Neutrophil (primary cell): ENCODE measurements around the gene TM6SF1.

Experiments used
- H3K27ac ChIP-seq: fragments of 200-600 bp; sonication (generic); 2 replicates; pipeline ENCODE4 v1.5.1; 2016; ENCODE audit warnings: mild to moderate bottlenecking, moderate library complexity
- H3K27me3 ChIP-seq: fragments of 200-600 bp; sonication (generic); 2 replicates; pipeline ENCODE4 v1.6.0; 2016; ENCODE audit warnings: mild to moderate bottlenecking
- H3K36me3 ChIP-seq: fragments of 200-600 bp; sonication (generic); 2 replicates; pipeline ENCODE4 v1.5.1; 2017
- H3K4me1 ChIP-seq, 2 experiments: fragments of 200-600 bp in 1 of 2; sonication (generic) in 1 of 2; 1 replicate in 1 of 2; 2 replicates in 1 of 2; pipeline versions ENCODE4 v1.5.1 to v1.6.1; 2013 to 2016; ENCODE audit warnings: low read depth in 1 of 2, low read length in 1 of 2, mild to moderate bottlenecking in 1 of 2, moderate library complexity in 1 of 2; ENCODE audit not compliant: control insufficient read depth in 1 of 2, insufficient read depth in 1 of 2
- H3K4me3 ChIP-seq, 2 experiments: fragments of 200-600 bp in 1 of 2; sonication (generic) in 1 of 2; 1 replicate in 1 of 2; 2 replicates in 1 of 2; pipeline ENCODE4 v1.5.1; 2013 to 2016; ENCODE audit warnings: low read depth in 1 of 2, low read length in 1 of 2, mild to moderate bottlenecking in 1 of 2, moderate library complexity in 1 of 2
- H3K9me3 ChIP-seq: fragments of 200-600 bp; sonication (generic); 2 replicates; pipeline ENCODE4 v1.5.1; 2016
- TF ChIP-seq, protein P1 (sequence below): fragments of 200-600 bp; sonication (generic); IDR thresholded peaks from 2 replicates; pipeline ENCODE4 v1.5.1; 2016; ENCODE audit warnings: antibody characterized with exemption

Gene TM6SF1

DNA sequence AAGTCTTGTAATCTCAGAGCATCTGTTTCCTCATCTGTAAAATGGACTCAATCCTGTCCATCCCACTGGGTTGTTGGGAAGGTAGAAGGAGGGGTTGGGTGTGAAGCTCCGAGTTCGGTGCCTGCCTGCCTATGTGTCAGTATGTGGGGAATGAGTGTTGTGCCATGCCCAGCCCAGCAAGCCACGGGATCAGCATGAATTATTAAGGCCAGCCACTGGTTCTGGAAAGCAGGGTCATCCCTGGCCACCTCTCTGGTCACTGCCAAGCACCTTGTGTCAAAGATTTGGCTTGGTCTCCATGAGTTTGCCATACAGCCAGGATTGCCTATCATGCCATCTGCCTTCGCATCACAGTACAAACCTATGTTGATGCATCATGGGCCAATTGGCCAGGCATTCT, 11.5 kb downstream of the TM6SF1 start:
- Histone ChIP-seq H3K4me3 (no peak overlapping the region), H3K27ac (no peak overlapping the region), H3K36me3 (peaks cover 100% of the 10 kb centered on the region), H3K4me1 (no peaks in the 10 kb centered on the region), H3K27me3 (no peaks in the 10 kb centered on the region), H3K9me3 (no peaks in the 10 kb centered on the region)
- TF ChIP-seq, protein P1, sequence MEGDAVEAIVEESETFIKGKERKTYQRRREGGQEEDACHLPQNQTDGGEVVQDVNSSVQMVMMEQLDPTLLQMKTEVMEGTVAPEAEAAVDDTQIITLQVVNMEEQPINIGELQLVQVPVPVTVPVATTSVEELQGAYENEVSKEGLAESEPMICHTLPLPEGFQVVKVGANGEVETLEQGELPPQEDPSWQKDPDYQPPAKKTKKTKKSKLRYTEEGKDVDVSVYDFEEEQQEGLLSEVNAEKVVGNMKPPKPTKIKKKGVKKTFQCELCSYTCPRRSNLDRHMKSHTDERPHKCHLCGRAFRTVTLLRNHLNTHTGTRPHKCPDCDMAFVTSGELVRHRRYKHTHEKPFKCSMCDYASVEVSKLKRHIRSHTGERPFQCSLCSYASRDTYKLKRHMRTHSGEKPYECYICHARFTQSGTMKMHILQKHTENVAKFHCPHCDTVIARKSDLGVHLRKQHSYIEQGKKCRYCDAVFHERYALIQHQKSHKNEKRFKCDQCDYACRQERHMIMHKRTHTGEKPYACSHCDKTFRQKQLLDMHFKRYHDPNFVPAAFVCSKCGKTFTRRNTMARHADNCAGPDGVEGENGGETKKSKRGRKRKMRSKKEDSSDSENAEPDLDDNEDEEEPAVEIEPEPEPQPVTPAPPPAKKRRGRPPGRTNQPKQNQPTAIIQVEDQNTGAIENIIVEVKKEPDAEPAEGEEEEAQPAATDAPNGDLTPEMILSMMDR: no peak

DNA sequence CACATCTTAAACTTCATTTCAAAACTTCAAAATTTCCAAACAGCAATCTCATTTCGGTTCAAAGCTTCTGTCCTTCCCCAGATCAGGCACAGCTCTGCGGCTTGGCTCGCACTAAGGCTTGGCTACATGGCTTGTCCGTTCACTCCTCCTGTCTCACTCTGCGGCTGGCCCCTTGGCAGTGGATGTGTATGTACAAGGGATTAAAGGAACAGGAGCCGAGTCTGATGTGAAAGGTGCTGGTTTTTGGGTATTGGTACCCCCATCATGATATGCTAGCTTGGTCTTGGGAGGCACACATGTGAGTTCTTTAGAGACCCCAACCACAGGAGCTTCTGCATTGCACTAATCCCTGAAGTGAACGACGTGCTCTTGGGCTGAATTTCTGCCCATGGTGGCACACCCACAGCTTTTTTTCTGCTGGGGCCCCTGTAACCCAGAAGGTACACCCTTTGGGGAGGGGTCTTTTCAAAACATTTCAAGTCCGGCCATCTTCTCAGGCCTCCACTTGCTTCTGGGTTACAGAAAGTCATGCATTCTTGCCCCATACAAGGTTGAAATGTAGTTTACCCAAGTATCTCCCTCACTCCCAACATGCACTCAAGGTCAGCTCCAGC, 12.6 kb downstream of the TM6SF1 start:
- peaks cover 100% of the 10 kb centered on the region for H3K36me3 ChIP-seq
- no peaks in the 10 kb centered on the region for H3K4me1 ChIP-seq
- no peak overlapping the region for H3K4me3 ChIP-seq
- TF ChIP-seq, protein P1: no peak
- H3K9me3 ChIP-seq: no peaks in the 10 kb centered on the region
- no peaks in the 10 kb centered on the region for H3K27me3 ChIP-seq
- H3K27ac ChIP-seq: no peak overlapping the region

DNA sequence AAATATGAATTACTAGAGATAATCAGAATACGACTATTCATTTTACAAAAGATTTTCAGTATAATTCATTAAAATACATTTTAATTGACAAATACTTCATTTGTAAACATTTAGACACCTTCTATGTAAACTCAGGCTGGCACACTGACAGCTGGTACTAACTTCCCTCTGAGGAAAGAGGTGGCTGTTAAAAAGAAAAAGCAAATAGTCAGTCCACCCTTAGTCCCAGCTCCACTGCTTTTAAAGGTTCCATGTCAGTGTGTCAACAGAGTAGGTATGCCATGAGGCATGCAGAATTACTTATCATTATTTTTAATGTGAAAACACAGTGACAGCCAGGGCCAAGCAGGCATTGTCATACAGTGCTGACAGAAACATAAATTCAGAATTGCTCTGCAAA, 16.1 kb downstream of the TM6SF1 start:
- Histone ChIP-seq H3K4me3 (no peak overlapping the region), H3K36me3 (peaks cover 100% of the 10 kb centered on the region), H3K9me3 (no peaks in the 10 kb centered on the region), H3K27ac (no peak overlapping the region), H3K27me3 (no peaks in the 10 kb centered on the region), H3K4me1 (no peaks in the 10 kb centered on the region)
- TF ChIP-seq, protein P1: no peak

DNA sequence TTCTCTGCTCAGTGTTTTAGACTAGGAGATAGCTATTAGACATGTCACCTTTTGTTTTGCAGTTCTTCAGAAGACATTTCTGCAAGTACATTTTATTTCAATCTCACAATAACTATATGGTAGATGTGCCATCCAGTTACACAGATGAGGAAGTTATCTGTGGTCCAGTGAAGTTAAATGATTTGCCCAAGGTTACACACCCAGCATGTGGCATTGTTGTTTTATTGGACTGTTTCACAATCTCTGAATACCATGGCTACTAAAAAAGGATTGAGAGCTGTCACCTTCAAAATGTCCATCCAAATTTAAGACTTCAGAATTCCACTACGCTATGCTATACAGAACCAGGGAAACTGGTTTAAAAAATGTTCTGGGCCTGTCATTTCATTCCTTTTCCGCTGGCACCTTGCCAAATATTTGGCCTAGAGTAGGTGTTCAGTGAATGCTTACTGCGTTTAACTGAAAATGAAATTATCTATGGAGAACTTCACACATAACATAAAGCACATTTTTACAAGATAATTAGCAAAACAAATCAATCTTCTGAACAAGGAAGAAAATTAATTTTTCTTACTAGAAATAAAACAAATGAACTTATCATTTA, 20.2 kb downstream of the TM6SF1 start:
- peaks cover 100% of the 10 kb centered on the region for H3K36me3 ChIP-seq
- H3K27me3 ChIP-seq: no peaks in the 10 kb centered on the region
- TF ChIP-seq, protein P1: no peak
- H3K9me3 ChIP-seq: no peaks in the 10 kb centered on the region
- H3K4me3 ChIP-seq: no peak overlapping the region
- H3K4me1 ChIP-seq: no peaks in the 10 kb centered on the region
- H3K27ac ChIP-seq: no peak overlapping the region

DNA sequence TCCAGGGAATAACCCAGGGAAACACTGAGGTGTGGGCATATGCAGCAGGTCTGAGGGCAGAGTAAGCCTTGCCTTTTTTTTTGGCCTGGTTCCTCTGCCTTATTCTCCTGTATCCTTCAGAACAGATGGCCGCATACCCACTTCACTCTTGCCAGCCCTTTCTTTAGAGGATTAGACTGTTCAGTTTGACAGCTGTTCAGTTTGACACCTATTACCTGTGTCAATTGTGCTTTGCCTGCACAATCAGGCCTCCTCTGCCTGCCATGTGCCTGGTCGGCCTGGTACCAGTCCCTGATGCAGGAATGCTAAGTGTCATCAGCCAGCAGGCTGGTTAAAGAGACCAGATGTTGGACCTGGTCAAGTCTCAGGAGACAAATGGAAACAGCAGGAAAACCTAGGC, 22.3 kb downstream of the TM6SF1 start:
- TF ChIP-seq, protein P1: no peak
- H3K9me3 ChIP-seq: no peaks in the 10 kb centered on the region
- no peak overlapping the region for H3K27ac ChIP-seq
- H3K27me3 ChIP-seq: no peaks in the 10 kb centered on the region
- peaks cover 100% of the 10 kb centered on the region for H3K36me3 ChIP-seq
- no peaks in the 10 kb centered on the region for H3K4me1 ChIP-seq
- no peak overlapping the region for H3K4me3 ChIP-seq
